GM18499 (cell line): Measurements from ENCODE around the gene ZXDC.

Experiments used
- ATAC-seq: cut with Tn5 transposase; IDR thresholded peaks from one replicate; pipeline ENCODE4 v1.9.1; 2021; ENCODE audit warnings: moderate number of reproducible peaks; ENCODE audit not compliant: insufficient read depth, unreplicated experiment

ZXDC gene

GRCh38 chr3:126491221-126492013, 15.7 kb upstream of the ZXDC start:
- ATAC-seq: no peak

GRCh38 chr3:126490619-126491018, 14.9 kb upstream of the ZXDC start:
- no peak for ATAC-seq

DNA sequence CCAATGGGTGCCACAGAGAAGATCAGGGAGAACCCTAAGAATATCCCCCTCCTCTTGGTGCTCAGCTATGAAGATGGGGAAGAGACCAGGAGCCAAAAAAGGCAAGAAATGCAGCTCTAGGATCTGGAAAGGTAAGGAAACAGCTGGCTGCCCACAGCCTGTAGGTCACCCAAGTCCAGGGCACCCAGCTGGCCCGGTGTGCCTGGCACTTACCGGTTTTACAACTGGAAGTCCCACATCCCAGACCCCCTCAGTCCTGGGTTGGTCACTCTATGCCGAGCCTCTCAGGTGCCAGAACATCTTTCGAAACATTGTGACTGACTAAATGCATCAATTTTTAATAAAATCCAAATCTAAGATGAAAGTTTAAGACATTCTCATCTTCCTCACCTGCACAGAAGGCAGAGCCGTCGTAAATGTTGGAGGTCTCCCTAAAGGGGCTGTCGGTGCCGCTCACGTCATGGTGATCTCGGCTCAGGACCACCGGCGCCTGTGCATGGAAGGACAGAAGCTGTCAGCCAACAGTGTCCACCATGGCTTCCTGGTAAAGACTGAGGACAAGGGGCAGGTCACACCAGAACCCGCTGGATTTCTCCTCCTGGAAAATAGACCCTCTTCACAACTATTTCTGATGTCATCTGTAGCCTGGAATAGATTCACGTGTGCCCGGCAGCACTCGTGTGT, 13.3 kb upstream of the ZXDC start:
- ATAC-seq: no peak

DNA sequence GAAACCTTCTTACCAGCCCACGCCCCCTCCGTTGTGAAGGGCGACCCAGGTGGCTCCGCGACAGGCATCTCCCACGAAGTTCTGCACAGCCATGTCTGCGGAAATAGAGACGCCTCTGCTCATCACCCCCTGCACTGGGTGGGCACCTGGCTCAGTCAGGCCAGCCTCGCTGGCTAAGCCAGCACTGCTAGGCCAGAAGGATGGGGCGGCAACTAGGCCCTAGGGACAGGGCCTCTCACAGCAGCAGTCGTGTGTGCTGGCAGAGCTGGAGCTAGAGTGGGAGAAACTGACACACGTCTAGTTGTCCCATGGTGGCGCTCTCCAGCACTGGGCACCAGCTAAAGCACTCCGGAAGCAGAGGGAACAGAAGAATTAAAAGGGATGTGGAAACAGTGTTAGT, 12.5 kb upstream of the ZXDC start:
- ATAC-seq: no peak

DNA sequence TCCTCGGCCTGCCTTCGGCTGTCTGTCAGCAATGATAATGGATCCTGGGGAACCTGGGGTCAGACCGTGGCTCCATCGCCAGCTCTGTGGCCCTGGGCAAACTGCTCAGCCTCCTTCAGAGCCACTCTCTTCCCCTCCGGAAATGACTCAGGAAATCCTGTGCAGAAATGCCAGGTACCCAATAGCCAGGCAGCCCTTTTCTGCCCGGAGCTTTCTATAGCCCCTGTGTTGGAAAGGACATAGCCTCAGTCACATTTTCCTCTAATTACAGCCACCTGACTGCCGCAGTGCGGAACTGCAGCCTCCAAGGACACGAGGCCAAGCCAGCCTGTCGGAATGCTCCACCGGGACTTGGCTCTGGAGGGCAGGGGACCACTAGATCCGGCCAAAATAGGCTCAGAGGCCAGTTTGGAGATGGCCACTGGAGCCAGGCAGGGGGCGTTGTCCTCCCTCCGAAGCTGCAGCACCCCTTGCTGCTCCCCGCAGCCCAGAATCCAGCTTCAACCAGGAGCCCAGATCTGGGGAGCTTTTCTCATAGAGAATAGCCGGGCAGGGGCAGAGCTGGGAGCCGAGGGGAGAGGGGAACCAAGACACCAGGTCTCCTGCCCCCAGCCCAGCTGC, 11.6 kb upstream of the ZXDC start:
- no peak for ATAC-seq

DNA sequence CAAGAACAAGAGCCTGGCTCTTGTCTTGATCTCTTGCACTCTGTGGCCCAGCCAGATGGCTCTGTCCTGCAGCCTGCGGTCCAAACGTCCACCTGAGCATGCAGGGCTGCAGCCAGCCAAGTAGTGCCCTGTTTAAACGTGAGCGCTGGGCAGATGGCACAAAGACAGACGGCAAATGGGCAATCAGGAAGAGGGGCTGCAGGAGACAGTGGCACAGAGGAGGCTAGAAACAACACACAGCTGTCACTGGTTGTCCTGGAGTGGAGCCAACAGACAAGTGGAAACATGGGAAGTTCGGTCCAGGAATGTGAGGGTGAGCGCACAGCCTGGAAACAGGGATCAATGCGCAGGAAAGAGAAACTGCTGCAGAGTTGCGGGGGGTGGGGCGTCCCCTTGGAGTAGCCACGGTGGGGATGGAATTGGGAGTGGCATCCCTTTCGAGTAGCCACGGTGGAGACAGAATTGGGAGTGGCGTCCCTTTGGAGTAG, 10.7 kb upstream of the ZXDC start:
- no peak for ATAC-seq

DNA sequence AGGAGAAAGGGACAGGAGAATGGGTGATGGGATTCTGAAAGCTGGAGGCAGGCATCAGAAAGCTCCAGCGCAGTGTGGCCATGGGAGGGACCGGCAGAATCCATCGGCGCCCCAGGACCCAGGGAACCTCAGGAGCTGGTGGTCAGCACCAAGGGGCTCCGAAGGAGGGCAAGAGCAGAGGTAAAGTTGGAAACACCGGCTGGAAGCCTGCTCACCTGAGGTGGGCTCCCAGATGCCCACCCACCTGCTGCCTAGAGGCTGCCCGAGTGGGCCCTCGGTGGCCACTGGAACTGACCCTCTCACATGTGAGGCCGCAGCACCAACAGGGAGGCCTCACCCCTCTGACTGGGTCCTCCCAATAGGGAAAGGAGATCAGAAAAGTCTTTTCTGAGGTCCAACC, 10.3 kb upstream of the ZXDC start:
- ATAC-seq: no peak

DNA sequence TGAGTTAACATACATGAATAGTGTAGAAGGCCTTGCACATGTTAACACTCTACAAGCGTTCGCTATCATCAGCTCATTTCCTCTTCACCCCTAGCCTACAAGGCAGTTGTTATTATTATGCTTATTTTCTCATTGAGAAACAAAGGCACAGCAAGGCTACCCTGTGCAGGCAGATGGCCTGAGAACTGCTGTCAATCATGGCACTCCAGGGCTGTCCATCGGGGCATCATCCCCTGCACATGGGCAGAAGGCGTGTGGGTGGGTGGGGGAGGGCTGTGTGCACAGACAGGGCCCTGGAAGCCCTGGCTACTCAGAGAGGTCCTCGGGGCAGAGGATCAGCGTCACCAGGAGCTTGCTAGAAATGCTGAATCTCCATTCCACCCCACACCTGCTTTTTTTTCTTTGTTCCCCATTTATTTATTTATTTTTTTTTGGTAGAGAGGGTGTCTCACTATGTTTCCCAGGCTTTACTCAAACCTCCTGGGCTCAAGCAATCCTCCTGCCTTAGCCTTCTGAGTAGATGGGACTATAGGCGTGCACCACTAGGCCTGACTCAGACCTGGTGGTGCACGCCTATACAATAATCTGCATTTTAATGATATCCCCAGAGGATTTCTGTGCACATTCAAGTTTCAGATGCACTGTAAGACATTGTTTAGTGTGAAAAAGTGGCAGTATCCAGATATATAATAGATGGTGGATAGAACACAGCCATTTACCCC, 9.6 kb upstream of the ZXDC start:
- ATAC-seq: no peak

- no peak for ATAC-seq
Measured at GRCh38 chr3:126484662-126485061, 9.0 kb upstream of the ZXDC start.

DNA sequence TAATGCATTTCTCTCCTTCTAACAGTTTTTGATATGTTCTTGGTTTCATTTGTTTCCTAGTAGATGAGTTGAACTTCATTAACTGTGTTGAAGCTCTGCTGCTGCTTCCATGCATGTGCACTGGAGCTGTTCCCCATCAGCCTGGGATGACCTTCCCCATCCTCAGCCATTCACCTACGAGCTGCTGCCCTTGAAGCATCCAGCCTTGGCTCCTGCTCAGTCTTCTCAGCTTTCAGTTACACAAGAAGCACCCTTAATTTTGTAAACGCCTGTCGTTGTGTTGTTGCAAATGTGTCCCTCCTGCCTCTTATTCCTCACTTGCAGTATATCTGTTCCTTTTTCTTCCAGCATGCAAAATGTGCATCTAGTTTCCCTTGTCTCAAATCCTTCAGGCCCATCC, 8.5 kb upstream of the ZXDC start:
- ATAC-seq: no peak

DNA sequence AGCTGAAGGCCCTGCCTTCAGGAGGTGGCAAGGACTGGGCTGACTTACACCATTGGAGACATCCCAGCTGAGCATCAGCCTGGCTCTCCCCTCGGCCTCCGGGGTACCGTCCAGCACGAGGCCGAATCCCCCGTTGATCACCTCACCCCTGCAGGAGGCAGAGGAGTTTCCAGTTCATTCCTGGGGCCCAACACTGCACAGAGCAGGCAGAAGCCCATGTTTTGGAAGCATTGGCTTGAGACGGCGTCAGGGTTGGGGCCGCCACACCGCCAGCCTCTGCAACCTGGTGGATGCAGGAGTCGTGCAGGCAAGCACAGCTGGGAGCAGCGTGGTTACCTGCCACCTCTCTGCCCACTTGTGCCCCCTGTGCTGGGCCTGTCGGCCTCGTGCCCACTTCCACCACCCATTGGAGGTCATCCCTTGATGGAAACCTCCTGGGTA, 7.7 kb upstream of the ZXDC start:
- ATAC-seq: no peak

GRCh38 chr3:126482503-126483255, 7.0 kb upstream of the ZXDC start:
- ATAC-seq: no peak

- no peak for ATAC-seq
Measured at GRCh38 chr3:126481808-126482502, 6.3 kb upstream of the ZXDC start.

- ATAC-seq: no peak
Measured at GRCh38 chr3:126480861-126481260, 5.2 kb upstream of the ZXDC start.

DNA sequence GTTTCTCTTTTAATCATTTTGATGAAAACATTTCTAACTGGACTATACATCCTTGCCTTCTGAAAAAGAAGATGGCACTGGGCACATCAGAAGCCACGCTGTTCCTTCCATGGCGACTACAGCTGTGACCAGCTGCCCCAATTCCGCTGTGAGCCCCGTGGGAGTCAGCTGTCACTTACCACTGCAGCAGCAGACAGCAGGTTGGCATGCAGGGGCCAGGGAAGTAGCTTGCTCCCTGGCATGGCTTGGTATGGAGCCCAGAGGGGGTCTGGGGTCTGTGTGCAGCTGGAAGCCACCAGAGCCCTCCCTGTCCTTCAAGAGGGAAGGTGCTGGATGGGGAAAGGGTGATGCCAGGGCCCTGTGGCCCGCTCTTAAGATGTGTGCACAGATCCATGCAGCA, 4.5 kb upstream of the ZXDC start:
- no peak for ATAC-seq

- no peak for ATAC-seq
Measured at GRCh38 chr3:126479642-126480041, 4.0 kb upstream of the ZXDC start.

- no peak for ATAC-seq
Measured at GRCh38 chr3:126478581-126479310, 3.1 kb upstream of the ZXDC start.

DNA sequence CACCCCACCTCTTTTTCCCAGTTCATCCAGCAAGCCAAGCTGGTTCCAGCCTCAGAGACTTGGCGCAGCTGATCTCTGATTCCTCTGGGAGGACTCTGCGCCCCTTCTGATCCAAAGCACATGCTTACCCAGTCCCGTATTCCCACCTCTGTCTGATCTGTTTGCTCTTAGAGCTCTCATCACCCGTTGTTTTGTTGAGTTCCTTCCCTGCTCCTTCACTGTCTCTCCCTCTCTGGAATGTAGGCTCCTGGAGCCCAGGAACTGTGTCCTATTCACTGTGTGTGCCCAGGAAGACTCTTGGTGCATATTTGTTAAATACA, 1.3 kb upstream of the ZXDC start:
- ATAC-seq: no peak
